ENCODE results near the gene CTTNBP2NL. TPM values are rescaled to one million over a fixed set of nuclear protein-coding genes. Genes with fewer than 3 reads are reported as not detected.

CTTNBP2NL gene
- total RNA-seq, 6 experiments from 2014 or later, result 3.5 to 8.1 (median 4.8) TPM

DNA sequence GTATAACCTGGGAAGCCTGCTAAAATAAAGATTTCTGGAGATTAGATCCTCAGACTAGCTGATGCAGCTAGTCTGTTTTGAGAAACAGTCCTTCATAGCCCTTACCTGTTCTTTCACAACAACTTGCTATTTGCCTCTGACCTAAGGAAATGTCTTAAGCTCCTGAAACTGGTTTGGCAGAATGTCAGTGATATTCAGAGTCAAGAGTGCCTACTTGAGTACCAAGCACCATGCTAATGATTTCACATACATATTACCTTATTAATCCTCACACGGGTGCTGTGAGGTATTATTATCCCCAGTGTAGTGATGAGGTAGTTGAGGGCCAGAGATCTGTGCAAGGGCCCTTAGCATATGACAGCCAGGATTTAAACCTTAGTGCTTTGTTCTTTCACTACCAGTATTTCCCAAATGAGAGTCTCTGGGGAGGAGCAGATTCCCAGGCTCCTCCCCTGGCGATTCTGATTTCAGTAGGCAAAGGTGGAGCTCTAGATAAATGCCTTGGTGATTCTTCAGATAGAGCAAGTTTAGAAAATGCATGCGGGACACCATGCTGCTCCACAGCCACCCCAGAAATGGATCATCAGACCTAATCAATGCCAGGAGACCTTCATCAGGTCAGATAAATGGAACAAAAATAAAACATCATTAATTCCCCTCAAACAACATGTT lies 65.3 kb downstream of the CTTNBP2NL start:
- intact Hi-C loops (cut with DNase I), result loop anchor here in 1 of 2 donors (5.0 kb wide), 1 partner anchor 69 kb away; no protein-coding TSS in a partner anchor
- TF ChIP-seq POLR2A (IDR thresholded peaks at IDR 0.05), result no peak
- TF ChIP-seq, protein P1, sequence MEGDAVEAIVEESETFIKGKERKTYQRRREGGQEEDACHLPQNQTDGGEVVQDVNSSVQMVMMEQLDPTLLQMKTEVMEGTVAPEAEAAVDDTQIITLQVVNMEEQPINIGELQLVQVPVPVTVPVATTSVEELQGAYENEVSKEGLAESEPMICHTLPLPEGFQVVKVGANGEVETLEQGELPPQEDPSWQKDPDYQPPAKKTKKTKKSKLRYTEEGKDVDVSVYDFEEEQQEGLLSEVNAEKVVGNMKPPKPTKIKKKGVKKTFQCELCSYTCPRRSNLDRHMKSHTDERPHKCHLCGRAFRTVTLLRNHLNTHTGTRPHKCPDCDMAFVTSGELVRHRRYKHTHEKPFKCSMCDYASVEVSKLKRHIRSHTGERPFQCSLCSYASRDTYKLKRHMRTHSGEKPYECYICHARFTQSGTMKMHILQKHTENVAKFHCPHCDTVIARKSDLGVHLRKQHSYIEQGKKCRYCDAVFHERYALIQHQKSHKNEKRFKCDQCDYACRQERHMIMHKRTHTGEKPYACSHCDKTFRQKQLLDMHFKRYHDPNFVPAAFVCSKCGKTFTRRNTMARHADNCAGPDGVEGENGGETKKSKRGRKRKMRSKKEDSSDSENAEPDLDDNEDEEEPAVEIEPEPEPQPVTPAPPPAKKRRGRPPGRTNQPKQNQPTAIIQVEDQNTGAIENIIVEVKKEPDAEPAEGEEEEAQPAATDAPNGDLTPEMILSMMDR (IDR thresholded peaks at IDR 0.05), result no peak
- Histone ChIP-seq H3K27me3 (no peaks in the 10 kb centered on the region), H3K4me1 (no peaks in the 10 kb centered on the region), H3K9me3 (no peaks in the 10 kb centered on the region), H3K36me3 (peaks cover 0 to 5% (median 0%) of the 10 kb centered on the region in 4 donors), H3K4me3 (no peak overlapping the region), H3K27ac (no peak overlapping the region)
- 65% methylated on average over 3 of the region's 3 CpGs for WGBS (ENCODE audit: insufficient coverage, low coverage, low lambda C conversion rate, missing lambda C conversion rate)
- ATAC-seq (no peak), DNase-seq (no peak)

- H3K9me3 ChIP-seq, result no peaks in the 10 kb centered on the region
Observed at GRCh38 chr1:112462953-112463279, 66.9 kb downstream of the CTTNBP2NL start.

DNA sequence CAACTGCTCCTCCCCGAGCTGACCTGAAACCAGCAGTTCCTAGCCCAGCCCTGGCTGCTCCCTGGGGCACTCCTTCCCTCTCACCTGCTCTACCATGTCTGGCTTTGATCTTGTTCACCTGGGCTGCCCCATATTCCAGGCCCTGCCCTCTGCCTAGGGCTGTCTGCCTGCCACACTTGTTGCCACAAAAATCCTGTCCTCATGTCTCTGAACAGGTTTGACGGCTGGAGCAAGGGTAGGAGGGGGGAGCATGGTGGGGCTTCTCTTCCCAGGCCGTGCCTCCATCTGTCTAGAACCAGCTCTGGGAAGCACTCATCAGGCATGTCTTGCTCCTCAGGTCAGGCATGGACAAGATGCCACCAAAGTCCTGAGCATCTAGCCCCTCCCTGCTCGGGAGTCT lies 68.5 kb downstream of the CTTNBP2NL start:
- WGBS (ENCODE audit: insufficient coverage, low coverage, low lambda C conversion rate, missing lambda C conversion rate), result 37% methylated on average over 3 of the region's 4 CpGs
- DNase-seq (no peak), ATAC-seq (no peak)
- no peak overlapping the region for H3K27ac ChIP-seq
- H3K36me3 ChIP-seq, result no peaks in the 10 kb centered on the region
- intact Hi-C loops (cut with DNase I), result loop anchor here in 1 of 2 donors (5.0 kb wide), 1 partner anchor 72 kb away; no protein-coding TSS in a partner anchor
- no peak overlapping the region for H3K4me3 ChIP-seq
- no peaks in the 10 kb centered on the region for H3K9me3 ChIP-seq
- H3K4me1 ChIP-seq, result no peaks in the 10 kb centered on the region
- TF ChIP-seq, protein P1 (IDR thresholded peaks at IDR 0.05), result no peak
- no peak for TF ChIP-seq POLR2A (IDR thresholded peaks at IDR 0.05)
- no peaks in the 10 kb centered on the region for H3K27me3 ChIP-seq

More at GRCh38 chr1:112462953-112463279, 66.9 kb downstream of the CTTNBP2NL start:
- intact Hi-C loops (cut with DNase I), result loop anchor here in 1 of 2 donors (5.0 kb wide), 1 partner anchor 71 kb away; no protein-coding TSS in a partner anchor
- 57% methylated on average over 1 of the region's 1 CpG for WGBS (ENCODE audit: insufficient coverage, low coverage, low lambda C conversion rate, missing lambda C conversion rate)
- no peak for TF ChIP-seq POLR2A (IDR thresholded peaks at IDR 0.05)
- TF ChIP-seq, protein P1 (IDR thresholded peaks at IDR 0.05), result no peak
- no peaks in the 10 kb centered on the region for H3K27me3 ChIP-seq
- ATAC-seq (no peak), DNase-seq (no peak)
- H3K4me1 ChIP-seq, result no peaks in the 10 kb centered on the region
- H3K4me3 ChIP-seq, result no peak overlapping the region
- no peaks in the 10 kb centered on the region for H3K36me3 ChIP-seq
- H3K27ac ChIP-seq, result no peak overlapping the region

GRCh38 chr1:112465122-112465521 lies 69.1 kb downstream of the CTTNBP2NL start:
- Histone ChIP-seq H3K4me1 (no peaks in the 10 kb centered on the region), H3K27ac (no peak overlapping the region), H3K27me3 (no peaks in the 10 kb centered on the region), H3K4me3 (no peak overlapping the region), H3K9me3 (no peaks in the 10 kb centered on the region), H3K36me3 (no peaks in the 10 kb centered on the region)
- no peak for ATAC-seq
- 0% methylated on average over 1 of the region's 5 CpGs for WGBS (ENCODE audit: insufficient coverage, low coverage, low lambda C conversion rate, missing lambda C conversion rate)
- no peak for DNase-seq
- TF ChIP-seq, protein P1 (IDR thresholded peaks at IDR 0.05), result no peak
- TF ChIP-seq POLR2A (IDR thresholded peaks at IDR 0.05), result no peak
- intact Hi-C loops (cut with DNase I), result loop anchor here in 1 of 2 donors (5.0 kb wide), 1 partner anchor 98 kb away; no protein-coding TSS in a partner anchor

All from right lobe of liver (tissue), 6 donors.